Measurements from ENCODE around the gene MKRN1. TPM values are rescaled to one million over a fixed set of nuclear protein-coding genes. Genes with fewer than 3 reads are reported as not detected.
"Not testable (repeated sequence)": the region's sequence is repeated elsewhere in the genome, so short reads cannot be mapped to it uniquely, and the experiment has no call there.

MKRN1 gene
- total RNA-seq, 4 donors from 2014 or later, result 60.2 to 87.9 (median 69.1) TPM

- Histone ChIP-seq H3K9me3 (no peaks in the 10 kb centered on the region), H3K27me3 (no peaks in the 10 kb centered on the region), H3K27ac (no peak overlapping the region), H3K36me3 (no peaks in the 10 kb centered on the region), H3K4me1 (no peaks in the 10 kb centered on the region), H3K4me3 (replicated peaks in 1 of 3) (no peak overlapping the region)
- TF ChIP-seq POLR2A (IDR thresholded peaks at IDR 0.05) (no peak), CTCF (IDR thresholded peaks at IDR 0.05) (no peak)
- intact Hi-C loops (cut with DNase I), result no loop called here
- DNase-seq, result no peak
- WGBS, 2 donors, result 83 to 92% methylated on average over 3 to 8 of the region's 8 CpGs
Observed at GRCh38 chr7:140417456-140418155, 61.7 kb downstream of the MKRN1 start.

GRCh38 chr7:140416560-140416959 is 62.7 kb downstream of the MKRN1 start:
- DNase-seq, result no peak
- TF ChIP-seq POLR2A (IDR thresholded peaks at IDR 0.05) (no peak), CTCF (IDR thresholded peaks at IDR 0.05) (no peak)
- intact Hi-C loops (cut with DNase I), result no loop called here
- no peaks in the 10 kb centered on the region for H3K9me3 ChIP-seq
- H3K27ac ChIP-seq, result no peak overlapping the region
- no peaks in the 10 kb centered on the region for H3K4me1 ChIP-seq
- no peak overlapping the region for H3K4me3 ChIP-seq (replicated peaks in 1 of 3)
- no peaks in the 10 kb centered on the region for H3K36me3 ChIP-seq
- 88 to 95% methylated on average over 8 of the region's 8 CpGs for WGBS, 2 donors
- no peaks in the 10 kb centered on the region for H3K27me3 ChIP-seq

- intact Hi-C loops (cut with DNase I); H3K27ac ChIP-seq; H3K36me3 ChIP-seq; H3K4me3 ChIP-seq (replicated peaks in 1 of 3); H3K9me3 ChIP-seq; H3K27me3 ChIP-seq; DNase-seq; H3K4me1 ChIP-seq: not testable (repeated sequence)
- WGBS, 2 donors, result 96 to 97% methylated on average over 9 of the region's 9 CpGs
Observed at GRCh38 chr7:140415816-140416215, 63.5 kb downstream of the MKRN1 start.

- Histone ChIP-seq H3K4me3 (replicated peaks in 1 of 3) (no peak overlapping the region), H3K27me3 (no peaks in the 10 kb centered on the region), H3K27ac (no peak overlapping the region), H3K36me3 (no peaks in the 10 kb centered on the region), H3K9me3 (no peaks in the 10 kb centered on the region), H3K4me1 (no peaks in the 10 kb centered on the region)
- TF ChIP-seq CTCF (IDR thresholded peaks at IDR 0.05) (no peak), POLR2A (IDR thresholded peaks at IDR 0.05) (no peak)
- no peak for DNase-seq
- WGBS, 2 donors, result 93 to 95% methylated on average over 3 of the region's 3 CpGs
- intact Hi-C loops (cut with DNase I), result no loop called here
Observed at GRCh38 chr7:140415361-140415760, 63.9 kb downstream of the MKRN1 start.

GRCh38 chr7:140404565-140405065 is 74.7 kb downstream of the MKRN1 start:
- DNase-seq, result peak in 1 of 2 donors; percentile 32
- TF ChIP-seq POLR2A (IDR thresholded peaks at IDR 0.05) (no peak), CTCF (IDR thresholded peaks at IDR 0.05) (no peak)
- H3K4me3 ChIP-seq (replicated peaks in 1 of 3), result peak overlapping the region in 2 of 3 donors; percentile 29 to 57
- H3K36me3 ChIP-seq, result no peaks in the 10 kb centered on the region
- H3K4me1 ChIP-seq, result peaks cover 6 to 8% of the 10 kb centered on the region in 2 donors
- no peaks in the 10 kb centered on the region for H3K9me3 ChIP-seq
- WGBS, 2 donors, result 12 to 25% methylated on average over 3 of the region's 3 CpGs
- peak overlapping the region in 2 of 3 donors; percentile 85 to 90 for H3K27ac ChIP-seq
- no peaks in the 10 kb centered on the region for H3K27me3 ChIP-seq
- intact Hi-C loops (cut with DNase I), result no loop called here

Measured in thyroid gland (tissue), 4 donors.